ENCODE data around the gene CD160. TPM values are rescaled to one million over a fixed set of nuclear protein-coding genes. Genes with fewer than 3 reads are reported as not detected.

The CD160 gene
- total RNA-seq, 4 donors from 2014 or later: 0.26 TPM; not detected in 3

DNA sequence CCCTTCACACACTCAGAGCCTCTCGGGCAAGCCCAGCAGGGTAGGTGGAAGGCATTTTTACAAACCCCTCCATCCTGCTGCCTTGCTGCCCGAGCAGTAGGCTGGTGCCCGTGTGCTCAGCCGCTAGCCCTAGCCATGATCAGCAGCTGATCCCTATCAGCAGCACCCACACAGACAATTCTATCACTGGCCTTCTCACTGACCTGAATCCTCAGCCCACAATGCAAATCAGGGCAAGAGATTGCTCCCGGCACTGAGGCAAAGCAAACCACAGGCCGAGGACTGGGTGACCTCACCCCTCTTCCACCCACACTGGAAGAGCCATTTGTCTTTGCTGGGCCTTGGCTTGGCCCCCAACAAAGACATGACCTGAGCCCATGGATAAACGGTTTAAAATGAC, 11.2 kb upstream of the CD160 start:
- Histone ChIP-seq H3K4me3 (no peak overlapping the region), H3K9me3 (no peaks in the 10 kb centered on the region), H3K27ac (replicated peaks in 1 of 4) (no peak overlapping the region), H3K36me3 (no peaks in the 10 kb centered on the region), H3K4me1 (peaks cover 0 to 17% (median 11%) of the 10 kb centered on the region in 4 donors), H3K27me3 (no peaks in the 10 kb centered on the region)
- no peak for DNase-seq (ENCODE audit: extremely low spot score)
- WGBS: 52% methylated on average over 7 of the region's 7 CpGs
- no peak for TF ChIP-seq CTCF (IDR thresholded peaks at IDR 0.05)
- intact Hi-C loops (cut with DNase I): no loop called here

GRCh38 chr1:145710291-145711027, 8.8 kb upstream of the CD160 start:
- 75% methylated on average over 4 of the region's 4 CpGs for WGBS
- Histone ChIP-seq H3K36me3 (no peaks in the 10 kb centered on the region), H3K27ac (replicated peaks in 1 of 4) (peak overlapping the region in 1 of 4 donors; percentile 47), H3K4me1 (peaks cover 0 to 35% (median 23%) of the 10 kb centered on the region in 4 donors), H3K4me3 (no peak overlapping the region), H3K9me3 (no peaks in the 10 kb centered on the region), H3K27me3 (no peaks in the 10 kb centered on the region)
- TF ChIP-seq POLR2A (IDR thresholded peaks at IDR 0.05; ENCODE audit: low read depth): no peak
- TF ChIP-seq POLR2AphosphoS5 (IDR thresholded peaks at IDR 0.05): no peak
- no peak for DNase-seq (ENCODE audit: extremely low spot score)
- intact Hi-C loops (cut with DNase I): no loop called here

- Histone ChIP-seq H3K4me1 (peaks cover 0 to 35% (median 23%) of the 10 kb centered on the region in 4 donors), H3K4me3 (no peak overlapping the region), H3K27ac (replicated peaks in 1 of 4) (peak overlapping the region; percentile 4 to 47 (median 34)), H3K27me3 (no peaks in the 10 kb centered on the region), H3K9me3 (no peaks in the 10 kb centered on the region), H3K36me3 (no peaks in the 10 kb centered on the region)
- intact Hi-C loops (cut with DNase I): no loop called here
- 31% methylated on average over 3 of the region's 3 CpGs for WGBS
- DNase-seq (ENCODE audit: extremely low spot score): no peak
- TF ChIP-seq CTCF (IDR thresholded peaks at IDR 0.05) (no peak), POLR2AphosphoS5 (IDR thresholded peaks at IDR 0.05) (peak in 1 of 2 donors; percentile 47)
Measured at GRCh38 chr1:145711213-145711651, 8.1 kb upstream of the CD160 start.

DNA sequence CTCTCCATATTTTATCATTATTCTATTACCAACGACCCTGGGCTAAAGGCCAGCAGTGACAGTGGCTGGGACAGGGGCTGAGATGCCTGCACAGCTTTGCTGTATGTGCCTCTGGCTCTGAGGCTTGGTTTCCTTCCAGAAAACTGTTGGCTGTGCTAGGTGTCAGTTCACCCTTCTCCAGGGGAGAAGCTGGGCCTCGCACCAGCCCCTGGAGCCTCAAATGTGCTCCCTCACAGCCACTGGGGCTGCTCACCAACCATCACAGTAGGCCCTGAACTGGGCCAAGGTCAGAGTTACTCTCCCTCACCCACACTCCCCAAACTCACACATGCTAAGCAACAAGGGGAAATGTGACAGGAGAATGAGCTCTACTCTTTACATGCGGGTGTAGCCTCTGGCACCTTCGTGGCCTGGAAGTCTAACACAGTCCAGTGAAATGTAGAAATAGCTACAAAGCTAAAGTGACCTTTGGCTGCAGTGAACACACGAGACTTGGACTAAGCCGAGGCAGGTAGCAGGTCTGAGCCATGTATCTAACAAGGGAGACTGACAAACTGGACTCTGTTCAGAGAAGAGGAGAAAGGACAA, 4.7 kb upstream of the CD160 start:
- 59% methylated on average over 5 of the region's 6 CpGs for WGBS
- TF ChIP-seq CTCF (IDR thresholded peaks at IDR 0.05): no peak
- TF ChIP-seq POLR2A (IDR thresholded peaks at IDR 0.05; ENCODE audit: low read depth): no peak
- TF ChIP-seq POLR2AphosphoS5 (IDR thresholded peaks at IDR 0.05): no peak
- TF ChIP-seq EP300 (IDR thresholded peaks at IDR 0.05): no peak

GRCh38 chr1:145716641-145717345, 2.5 kb upstream of the CD160 start:
- H3K9me3 ChIP-seq: no peaks in the 10 kb centered on the region
- H3K4me3 ChIP-seq: no peak overlapping the region
- peaks cover 11 to 41% (median 32%) of the 10 kb centered on the region in 4 donors for H3K4me1 ChIP-seq
- DNase-seq (ENCODE audit: extremely low spot score): no peak
- 85% methylated on average over 9 of the region's 10 CpGs for WGBS
- no peaks in the 10 kb centered on the region for H3K36me3 ChIP-seq
- H3K27ac ChIP-seq (replicated peaks in 1 of 4): no peak overlapping the region
- no peaks in the 10 kb centered on the region for H3K27me3 ChIP-seq
- intact Hi-C loops (cut with DNase I): no loop called here
- TF ChIP-seq POLR2AphosphoS5 (IDR thresholded peaks at IDR 0.05): no peak
- no peak for TF ChIP-seq POLR2A (IDR thresholded peaks at IDR 0.05; ENCODE audit: low read depth)
- TF ChIP-seq EP300 (IDR thresholded peaks at IDR 0.05): no peak
- TF ChIP-seq CTCF (IDR thresholded peaks at IDR 0.05): no peak

More for the DNA sequence above, 4.7 kb upstream of the CD160 start:
- DNase-seq (ENCODE audit: extremely low spot score): no peak
- H3K27ac ChIP-seq (replicated peaks in 1 of 4): peak overlapping the region; percentile 11 to 64 (median 43)
- H3K9me3 ChIP-seq: no peaks in the 10 kb centered on the region
- no peak overlapping the region for H3K4me3 ChIP-seq
- intact Hi-C loops (cut with DNase I): no loop called here
- H3K27me3 ChIP-seq: no peaks in the 10 kb centered on the region
- H3K36me3 ChIP-seq: no peaks in the 10 kb centered on the region
- H3K4me1 ChIP-seq: peaks cover 0 to 35% (median 23%) of the 10 kb centered on the region in 4 donors

Measured in esophagus muscularis mucosa (tissue), 4 donors.